Gastroesophageal sphincter (tissue), 4 donors: ENCODE data around the gene CYB5R4. TPM values are rescaled to one million over a fixed set of nuclear protein-coding genes. Genes with fewer than 3 reads are reported as not detected.

Source experiments
- ATAC-seq: fragments of 150-250 bp; one replicate; pipeline ENCODE4 v1.9.1; 2016; ENCODE audit warnings: mild to moderate bottlenecking, moderate library complexity
- H3K27ac ChIP-seq, 4 donors: fragments of 200-600 bp; sonication (generic) in 3 of 4; 1 replicate in 3 of 4; 2 replicates in 1 of 4; pipeline ENCODE4 v1.5.1; 2016 to 2019
- H3K27me3 ChIP-seq: fragments of 200-600 bp; sonication (generic); one replicate; pipeline ENCODE4 v1.5.1; 2019
- H3K36me3 ChIP-seq, 2 donors: fragments of 200-600 bp; sonication (generic); one replicate each; pipeline ENCODE4 v1.5.1; 2019; ENCODE audit warnings: control low read depth in 1 of 2
- H3K4me1 ChIP-seq, 3 donors: fragments of 200-600 bp; sonication (generic); 1 replicate in 2 of 3; 2 replicates in 1 of 3; pipeline ENCODE4 v1.5.1; 2016 to 2019; ENCODE audit warnings: control low read depth in 2 of 3
- H3K4me3 ChIP-seq, 2 donors: fragments of 200-600 bp; sonication (generic); one replicate each; pipeline ENCODE4 v1.5.1; 2019; ENCODE audit warnings: mild to moderate bottlenecking in 1 of 2, moderate library complexity in 1 of 2
- H3K9me3 ChIP-seq, 3 donors: fragments of 200-600 bp; sonication (generic); one replicate each; pipeline ENCODE4 v1.5.1; 2017 to 2019; ENCODE audit warnings: control low read depth in 2 of 3
- CTCF ChIP-seq, 4 experiments: fragments of 200-600 bp in 2 of 4; fragments of 450-650 bp in 2 of 4; sonication (generic) in 1 of 4; IDR thresholded peaks; one replicate each; pipeline ENCODE4 v1.5.1; 2017 to 2019; ENCODE audit warnings: antibody characterized with exemption in 4 of 4, mild to moderate bottlenecking in 2 of 4, moderate library complexity in 2 of 4
- EP300 ChIP-seq: sonication (generic); formaldehyde crosslinking; IDR thresholded peaks from one replicate; pipeline ENCODE4 v1.6.1; 2017; ENCODE audit warnings: antibody characterized with exemption, mild to moderate bottlenecking
- POLR2A ChIP-seq, 2 donors: fragments of 450-650 bp; IDR thresholded peaks; one replicate each; pipeline ENCODE4 v1.6.1; 2017; ENCODE audit warnings: antibody characterized with exemption in 2 of 2, mild to moderate bottlenecking in 2 of 2, moderate library complexity in 1 of 2
- POLR2AphosphoS5 ChIP-seq: sonication (generic); formaldehyde crosslinking; IDR thresholded peaks from one replicate; pipeline ENCODE4 v1.6.1; 2017; ENCODE audit warnings: antibody characterized with exemption
- WGBS, 2 donors: methylation state at CpG; one replicate each; pipeline ENCODE4 v1.1.5; 2018; ENCODE audit warnings: low coverage in 1 of 2; 5-methylcytosine and 5-hydroxymethylcytosine counted together
- total RNA-seq, 4 donors: library from RNA; depleted of rRNA; stranded (reverse); fragments of >200 nt; gene quantifications; one replicate each; pipeline ENCODE4 v1.1.0, GENCODE V29; 2016

Gene CYB5R4
- total RNA-seq, 4 donors from 2014 or later, result 16.0 to 32.4 (median 20.8) TPM

- TF ChIP-seq POLR2AphosphoS5, result no peak
- no peak for TF ChIP-seq POLR2A (IDR thresholded peaks at IDR 0.05)
- TF ChIP-seq EP300, result no peak
- no peak for TF ChIP-seq CTCF (IDR thresholded peaks at IDR 0.05)
- Histone ChIP-seq H3K27me3 (no peaks in the 10 kb centered on the region), H3K4me3 (no peak overlapping the region), H3K27ac (no peak overlapping the region), H3K9me3 (no peaks in the 10 kb centered on the region), H3K36me3 (no peaks in the 10 kb centered on the region), H3K4me1 (peaks cover 0 to 4% (median 0%) of the 10 kb centered on the region in 3 donors)
- WGBS, 2 donors, result 53 to 77% methylated on average over 3 to 4 of the region's 4 CpGs
- no peak for ATAC-seq
Measured at GRCh38 chr6:83878902-83879644, 19.6 kb downstream of the CYB5R4 start.

GRCh38 chr6:83879746-83880145, 20.3 kb downstream of the CYB5R4 start:
- no peak overlapping the region for H3K4me3 ChIP-seq
- ATAC-seq, result no peak
- no peak for TF ChIP-seq EP300
- TF ChIP-seq POLR2A (IDR thresholded peaks at IDR 0.05), result no peak
- no peak for TF ChIP-seq POLR2AphosphoS5
- no peak for TF ChIP-seq CTCF (IDR thresholded peaks at IDR 0.05)
- H3K9me3 ChIP-seq, result no peaks in the 10 kb centered on the region
- WGBS, 2 donors, result 81 to 100% methylated on average over 1 to 4 of the region's 4 CpGs
- no peaks in the 10 kb centered on the region for H3K27me3 ChIP-seq
- no peaks in the 10 kb centered on the region for H3K36me3 ChIP-seq
- H3K27ac ChIP-seq, result no peak overlapping the region
- H3K4me1 ChIP-seq, result peaks cover 0 to 4% (median 0%) of the 10 kb centered on the region in 3 donors

GRCh38 chr6:83883240-83883639, 23.8 kb downstream of the CYB5R4 start:
- Histone ChIP-seq H3K36me3 (no peaks in the 10 kb centered on the region), H3K4me3 (no peak overlapping the region), H3K27ac (no peak overlapping the region), H3K9me3 (no peaks in the 10 kb centered on the region), H3K4me1 (peaks cover 0 to 4% (median 0%) of the 10 kb centered on the region in 3 donors), H3K27me3 (no peaks in the 10 kb centered on the region)
- ATAC-seq, result no peak
- TF ChIP-seq POLR2AphosphoS5, result no peak
- TF ChIP-seq EP300, result no peak
- TF ChIP-seq POLR2A (IDR thresholded peaks at IDR 0.05), result no peak
- TF ChIP-seq CTCF (IDR thresholded peaks at IDR 0.05), result no peak
- 13 to 19% methylated on average over 2 of the region's 2 CpGs for WGBS, 2 donors

GRCh38 chr6:83884523-83884922, 25.0 kb downstream of the CYB5R4 start:
- TF ChIP-seq POLR2A (IDR thresholded peaks at IDR 0.05), result no peak
- peak; percentile 35 to 63 (median 53) for TF ChIP-seq CTCF (IDR thresholded peaks at IDR 0.05)
- ATAC-seq, result no peak

DNA sequence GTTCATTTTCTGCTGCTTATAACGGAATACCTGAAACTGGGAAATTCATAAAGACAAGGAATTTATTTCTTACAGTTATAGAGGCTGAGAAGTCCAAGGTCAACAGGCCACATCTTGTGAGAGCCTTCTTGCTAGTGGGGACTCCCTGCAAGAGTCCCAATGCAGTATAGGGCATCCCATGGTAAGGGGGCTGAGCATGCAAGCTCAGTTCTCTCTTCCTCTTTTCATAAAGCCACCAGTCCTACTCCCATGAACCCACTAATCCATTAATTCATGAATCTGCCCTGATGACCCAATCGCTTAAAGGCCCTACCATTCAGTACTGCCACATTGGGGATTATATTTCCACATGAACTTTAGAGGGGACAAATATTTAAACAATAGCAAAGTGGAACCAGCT, 26.5 kb downstream of the CYB5R4 start:
- ATAC-seq, result no peak
- WGBS, 2 donors, result 94 to 100% methylated on average over 2 of the region's 2 CpGs
- no peak overlapping the region for H3K27ac ChIP-seq

More at GRCh38 chr6:83884523-83884922, 25.0 kb downstream of the CYB5R4 start:
- no peaks in the 10 kb centered on the region for H3K4me1 ChIP-seq
- H3K27ac ChIP-seq, result no peak overlapping the region
- H3K4me3 ChIP-seq, result no peak overlapping the region
- WGBS, 2 donors, result 3 to 5% methylated on average over 4 of the region's 4 CpGs
- H3K36me3 ChIP-seq, result no peaks in the 10 kb centered on the region
- H3K9me3 ChIP-seq, result no peaks in the 10 kb centered on the region
- no peaks in the 10 kb centered on the region for H3K27me3 ChIP-seq

More for the DNA sequence above, 26.5 kb downstream of the CYB5R4 start:
- TF ChIP-seq POLR2A (IDR thresholded peaks at IDR 0.05), result no peak
- no peak for TF ChIP-seq EP300
- no peak for TF ChIP-seq CTCF (IDR thresholded peaks at IDR 0.05)
- H3K27me3 ChIP-seq, result no peaks in the 10 kb centered on the region
- no peak overlapping the region for H3K4me3 ChIP-seq
- H3K36me3 ChIP-seq, result no peaks in the 10 kb centered on the region
- H3K4me1 ChIP-seq, result no peaks in the 10 kb centered on the region
- no peaks in the 10 kb centered on the region for H3K9me3 ChIP-seq
